K562 (cell line): ENCODE data around the gene FKBP8. TPM values are rescaled to one million over a fixed set of nuclear protein-coding genes. Genes with fewer than 3 reads are reported as not detected.

Source experiments
- ATAC-seq: fragments of 200-7000 bp; cut with Tn5 transposase; 3 replicates; pipeline ENCODE4 v1.9.1; 2020; ENCODE audit warnings: moderate library complexity
- BruUV-seq: library from RNA; stranded (reverse); fragments of 400-500 nt; replicated peaks from 2 replicates; lab custom pipeline; 2021; lab: Mats Ljungman, UMichigan
- CTCF ChIA-PET: fragments of 300-600 bp; formaldehyde crosslinking; extraction: SDS; loops from one replicate; lab custom pipeline; 2021; ENCODE audit warnings: low intra/inter-chr PET ratio; lab: Yijun Ruan, JAX
- POLR2A ChIA-PET: fragments of 300-600, 350-650 bp; sonication (Branson Sonifier 250); formaldehyde crosslinking; extraction: SDS; loops from one replicate; lab custom pipeline; 2021; ENCODE audit warnings: antibody characterized with exemption, inconsistent platforms; lab: Yijun Ruan, JAX
- DNase-seq, 4 experiments: peaks; one replicate each; pipeline versions ENCODE4 v3.0.0 to v3.0.0-alpha.2; 2011 to 2018; ENCODE audit warnings: low spot score in 3 of 4, mixed read lengths in 3 of 4; ENCODE audit errors: extremely low read depth in 1 of 4
- FAIRE-seq: peaks from 2 replicates; lab custom pipeline; 2011; peaks lifted over from hg19 to GRCh38; lab: Jason Lieb, UNC
- H2AFZ ChIP-seq: 2 replicates; pipeline ENCODE4 v1.6.0; 2011; ENCODE audit warnings: low read depth, low read length, control low read depth, inconsistent platforms
- H3K27ac ChIP-seq: fragments of 200-600 bp; 3 replicates; pipeline ENCODE4 v1.8.0; 2011; ENCODE audit warnings: low read depth, mild to moderate bottlenecking, control low read depth, inconsistent platforms, low read length, moderate library complexity, mixed read lengths; ENCODE audit errors: extremely low read depth
- H3K27me3 ChIP-seq, 2 experiments: fragments of 300-600 bp in 1 of 2; 2 replicates in 1 of 2; 3 replicates in 1 of 2; pipeline versions ENCODE4 v1.6.0 to v1.8.0; 2011; ENCODE audit warnings: inconsistent platforms in 2 of 2, low read length in 2 of 2, mild to moderate bottlenecking in 1 of 2, mixed read lengths in 1 of 2, moderate library complexity in 1 of 2; ENCODE audit not compliant: control insufficient read depth in 2 of 2, insufficient read depth in 2 of 2
- H3K36me3 ChIP-seq: fragments of 300-600 bp; 3 replicates; pipeline ENCODE4 v1.8.0; 2011; ENCODE audit warnings: mild to moderate bottlenecking, low read length, inconsistent platforms; ENCODE audit not compliant: control insufficient read depth, insufficient read depth
- H3K4me1 ChIP-seq, 2 experiments: fragments of 200-600 bp in 1 of 2; replicated peaks in 1 of 2; 2 replicates in 1 of 2; 3 replicates in 1 of 2; pipeline versions ENCODE4 v1.5.1 to v1.8.0; 2011; ENCODE audit warnings: inconsistent platforms in 2 of 2, low read length in 2 of 2, mild to moderate bottlenecking in 1 of 2, mixed read lengths in 1 of 2, moderate library complexity in 1 of 2; ENCODE audit not compliant: control insufficient read depth in 2 of 2, insufficient read depth in 2 of 2
- H3K4me2 ChIP-seq: 2 replicates; pipeline ENCODE4 v1.6.1; 2011; ENCODE audit warnings: low read length, control low read depth, inconsistent platforms, mixed read lengths; ENCODE audit not compliant: insufficient read depth
- H3K4me3 ChIP-seq: fragments of 200-600 bp; sonication (generic), shearing (Covaris generic); 2 replicates; pipeline ENCODE4 v1.5.1; 2016; ENCODE audit warnings: control low read depth, inconsistent platforms
- H3K79me2 ChIP-seq: fragments of 200-600 bp; 3 replicates; pipeline ENCODE4 v1.8.0; 2011; ENCODE audit warnings: low read length, inconsistent platforms; ENCODE audit not compliant: control insufficient read depth, insufficient read depth
- H3K9ac ChIP-seq, 2 experiments: 2 replicates each; pipeline versions ENCODE4 v1.6.0 to v1.6.1; 2011; ENCODE audit warnings: low read depth in 2 of 2, low read length in 2 of 2, control low read depth in 1 of 2, inconsistent platforms in 1 of 2, mild to moderate bottlenecking in 1 of 2, mixed read lengths in 1 of 2; ENCODE audit not compliant: insufficient read depth in 1 of 2
- H3K9me1 ChIP-seq: one replicate; pipeline ENCODE4 v1.6.0; 2011; ENCODE audit warnings: inconsistent platforms, mild to moderate bottlenecking, low read length, moderate library complexity; ENCODE audit not compliant: control insufficient read depth, insufficient read depth
- H3K9me3 ChIP-seq: replicated peaks from 2 replicates; pipeline ENCODE4 v1.5.1; 2011; ENCODE audit warnings: low read depth, low read length, inconsistent platforms; ENCODE audit not compliant: control insufficient read depth, insufficient read depth
- H4K20me1 ChIP-seq: replicated peaks from 2 replicates; pipeline ENCODE4 v1.6.1; 2011; ENCODE audit warnings: low read length, inconsistent platforms, mixed read lengths; ENCODE audit not compliant: control insufficient read depth, insufficient read depth
- ATF7 ChIP-seq: fragments of 450-650 bp; IDR thresholded peaks from 2 replicates; pipeline ENCODE4 v1.7.1; 2014; ENCODE audit warnings: mild to moderate bottlenecking, moderate library complexity
- RFX5 ChIP-seq: IDR thresholded peaks from 2 replicates; pipeline ENCODE4 v1.6.1; 2011; ENCODE audit warnings: low read depth, mild to moderate bottlenecking, improper control_type of control experiment, low read length
- ZNF316 ChIP-seq: fragments of 450-650 bp; IDR thresholded peaks from 2 replicates; pipeline ENCODE4 v1.6.1; 2016
- WGBS: fragments of 100-300 bp; shearing (Covaris generic); methylation state at CpG from one replicate; pipeline ENCODE4 v1.1.6; 2016; ENCODE audit warnings: low coverage, mixed read lengths; ENCODE audit not compliant: insufficient coverage; ENCODE audit errors: missing lambda C conversion rate; 5-methylcytosine and 5-hydroxymethylcytosine counted together
- in situ Hi-C: fragments of 300-500 bp; cut with MboI; formaldehyde crosslinking; loops from 4 replicates; pipeline ENCODE4 v1.15.0; 2018; ENCODE audit warnings: inconsistent platforms, mixed read lengths
- intact Hi-C: fragments of 100-400 bp; cut with micrococcal nuclease; formaldehyde crosslinking; loops from 2 replicates; pipeline ENCODE4 v1.14.2; 2022
- polyA plus RNA-seq, 8 experiments: library from polyadenylated mRNA; depleted of rRNA in 4 of 8; stranded (reverse) in 5 of 8; unstranded in 3 of 8; fragments of >200 nt; fragmentation: Nextera tagmentation in 2 of 8; fragmentation: Illumina TruSeq in 1 of 8; extraction: Ambion mirVana in 2 of 8; extraction: Trizol in 1 of 8; gene quantifications; 2 replicates each; pipeline versions ENCODE4 v1.2.1 to v1.2.3, GENCODE V29; 2011 to 2014; ENCODE audit warnings: inconsistent platforms in 1 of 8, missing spikeins in 1 of 8
- total RNA-seq, 7 experiments: library from RNA; depleted of rRNA in 6 of 7; stranded (reverse); fragments of >200 nt in 6 of 7; fragmentation: Illumina TruSeq in 2 of 7; extraction: Trizol in 2 of 7; gene quantifications; 2 replicates each; pipeline versions ENCODE4 v1.2.1 to v1.2.3, GENCODE V29; 2011 to 2021; ENCODE audit warnings: low replicate concordance in 1 of 7
- TF ChIP-seq, protein P1 (sequence below): sonication (generic); formaldehyde crosslinking; IDR thresholded peaks from 2 replicates; pipeline ENCODE4 v1.8.1; 2023; ENCODE audit warnings: mild to moderate bottlenecking, missing genetic modification reagents

Gene FKBP8
- total and polyA plus RNA-seq, 9 of the 15 experiments (the other 6 are each of a cell fraction or from before 2014, with no cell fraction given): 0.46 to 236 (median 104) TPM

DNA sequence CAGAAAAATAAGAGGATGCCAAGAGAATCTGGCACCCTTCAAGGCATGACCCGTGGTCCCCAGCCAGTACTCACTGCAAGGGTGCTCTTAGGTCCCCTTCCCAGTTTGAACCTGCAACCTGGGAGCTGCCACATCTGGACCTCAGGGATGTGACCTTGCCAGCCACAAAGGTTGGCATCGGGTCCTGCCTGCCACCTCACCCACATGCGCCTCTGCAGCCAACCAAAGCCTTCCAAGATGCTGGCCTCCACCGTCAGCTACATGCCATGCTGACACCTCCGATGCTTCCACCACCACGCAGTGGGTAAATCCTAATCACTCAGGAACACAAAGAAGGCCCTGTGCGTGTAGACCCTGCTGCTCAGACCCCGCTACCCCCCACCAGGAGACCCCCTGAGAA, 56.6 kb downstream of the FKBP8 start:
- no peak for FAIRE-seq
- TF ChIP-seq ATF7: peak; percentile 3; the same call in 1 of the 2 replicates
- TF ChIP-seq RFX5: no peak
- TF ChIP-seq, all 486 proteins: peak for 1
- Histone ChIP-seq H2AFZ (no peak overlapping the region), H3K9ac (peak overlapping the region in 1 of 2 experiments; percentile 44; a peak in 1 of 4 replicates), H3K79me2 (peaks cover 88% of the 10 kb centered on the region), H3K4me1 (peaks cover 33 to 67% of the 10 kb centered on the region in 2 experiments), H3K9me3 (no peaks in the 10 kb centered on the region), H3K36me3 (no peaks in the 10 kb centered on the region), H3K4me2 (peak overlapping the region; percentile 72), H3K27ac (no peak overlapping the region), H3K9me1 (peaks cover 18% of the 10 kb centered on the region), H3K4me3 (no peak overlapping the region), H3K27me3 (no peaks in the 10 kb centered on the region), H4K20me1 (peaks cover 77% of the 10 kb centered on the region)
- in situ Hi-C loops: no loop called here
- WGBS: 61% methylated on average over 8 of the region's 8 CpGs
- BruUV-seq: no TSS peak
- DNase-seq: no peak
- CTCF ChIA-PET: no interaction called here
- no peak for ATAC-seq
- intact Hi-C loops: loop anchor here (2.0 to 5.0 kb wide), 2 partner anchors 34 to 86 kb away; partner anchors contain the start of gene UBA52
- POLR2A ChIA-PET: interaction anchor here (0.5 to 2.2 kb wide), 9 partner anchors 10 to 386 kb away, joined by 3 to 9 read pairs (median 3); partner anchors contain the start of genes ELL, GDF15 and KXD1

DNA sequence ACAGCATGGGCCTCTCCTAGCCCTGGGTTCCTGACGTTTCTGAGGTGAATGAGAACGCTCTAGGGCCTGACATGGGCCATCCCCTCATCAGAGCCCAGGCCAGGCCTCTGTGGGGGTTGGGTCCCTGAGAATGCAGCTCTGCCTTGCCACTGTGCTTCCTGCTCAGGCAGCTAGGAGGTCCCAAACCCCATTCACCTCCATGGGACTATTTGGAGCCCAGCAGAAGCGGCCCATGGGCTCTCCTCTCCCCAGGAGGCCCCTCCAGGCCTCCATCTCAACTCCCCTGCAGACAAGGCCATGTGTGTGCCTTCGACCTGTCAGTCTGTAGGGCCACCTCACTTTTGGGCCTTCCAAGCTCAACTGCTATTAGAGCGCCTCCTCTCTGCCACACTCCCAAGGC, 58.4 kb downstream of the FKBP8 start:
- Histone ChIP-seq H3K36me3 (no peaks in the 10 kb centered on the region), H3K79me2 (peaks cover 93% of the 10 kb centered on the region), H3K9me3 (no peaks in the 10 kb centered on the region), H4K20me1 (peaks cover 70% of the 10 kb centered on the region), H2AFZ (no peak overlapping the region), H3K27ac (peak overlapping the region; percentile 55; the same call in 2 of the 3 replicates), H3K4me3 (no peak overlapping the region), H3K9me1 (peaks cover 18% of the 10 kb centered on the region), H3K27me3 (no peaks in the 10 kb centered on the region), H3K4me1 (peaks cover 50 to 79% of the 10 kb centered on the region in 2 experiments), H3K4me2 (peak overlapping the region; percentile 48), H3K9ac (peak overlapping the region; percentile 6 to 87; a peak in 3 of 4 replicates)
- ChIA-PET POLR2A (interaction anchor here (0.6 to 2.2 kb wide), 9 partner anchors 8 to 292 kb away, joined by 3 to 9 read pairs (median 4); partner anchors contain the start of genes KXD1 and MPV17L2), CTCF (no interaction called here)
- in situ Hi-C loops: no loop called here
- intact Hi-C loops: loop anchor here (5.0 kb wide), 1 partner anchor 87 kb away; the partner anchor contains the start of gene UBA52
- DNase-seq (peak in 2 of 4 experiments; percentile 47 to 50), ATAC-seq (peak; percentile 71), FAIRE-seq (no peak)
- BruUV-seq: no TSS peak
- WGBS: 37% methylated on average over 5 of the region's 5 CpGs
- TF ChIP-seq ATF7: 0 out of 2 replicates have a peak, but pooled peaks have one; percentile 16
- TF ChIP-seq, protein P1, sequence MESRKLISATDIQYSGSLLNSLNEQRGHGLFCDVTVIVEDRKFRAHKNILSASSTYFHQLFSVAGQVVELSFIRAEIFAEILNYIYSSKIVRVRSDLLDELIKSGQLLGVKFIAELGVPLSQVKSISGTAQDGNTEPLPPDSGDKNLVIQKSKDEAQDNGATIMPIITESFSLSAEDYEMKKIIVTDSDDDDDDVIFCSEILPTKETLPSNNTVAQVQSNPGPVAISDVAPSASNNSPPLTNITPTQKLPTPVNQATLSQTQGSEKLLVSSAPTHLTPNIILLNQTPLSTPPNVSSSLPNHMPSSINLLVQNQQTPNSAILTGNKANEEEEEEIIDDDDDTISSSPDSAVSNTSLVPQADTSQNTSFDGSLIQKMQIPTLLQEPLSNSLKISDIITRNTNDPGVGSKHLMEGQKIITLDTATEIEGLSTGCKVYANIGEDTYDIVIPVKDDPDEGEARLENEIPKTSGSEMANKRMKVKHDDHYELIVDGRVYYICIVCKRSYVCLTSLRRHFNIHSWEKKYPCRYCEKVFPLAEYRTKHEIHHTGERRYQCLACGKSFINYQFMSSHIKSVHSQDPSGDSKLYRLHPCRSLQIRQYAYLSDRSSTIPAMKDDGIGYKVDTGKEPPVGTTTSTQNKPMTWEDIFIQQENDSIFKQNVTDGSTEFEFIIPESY: no peak
- TF ChIP-seq ZNF316: no peak
